RWPE2 (cell line): Measurements from ENCODE around the gene GTF2A1.

ENCODE experiments used
- ATAC-seq: fragments of 200-7000 bp; cut with Tn5 transposase; 3 replicates; pipeline ENCODE4 v1.9.1; 2021; ENCODE audit warnings: low read depth
- DNase-seq: peaks from one replicate; pipeline ENCODE4 v3.0.0-alpha.2; 2020; ENCODE audit warnings: low spot score
- H3K27ac ChIP-seq: fragments of 450-650 bp; 2 replicates; pipeline ENCODE4 v1.5.1; 2017; ENCODE audit warnings: mild to moderate bottlenecking; ENCODE audit not compliant: poor library complexity, severe bottlenecking
- H3K27me3 ChIP-seq: fragments of 250-450 bp; sonication (Bioruptor Pico); 2 replicates; pipeline ENCODE4 v1.5.1; 2021; ENCODE audit warnings: mild to moderate bottlenecking, moderate library complexity; ENCODE audit not compliant: insufficient read depth, poor library complexity, severe bottlenecking
- H3K36me3 ChIP-seq: fragments of 250-450 bp; sonication (Bioruptor Pico); 2 replicates; pipeline ENCODE4 v1.5.1; 2020; ENCODE audit warnings: low read depth, mild to moderate bottlenecking, moderate library complexity
- H3K4me1 ChIP-seq: fragments of 250-450 bp; sonication (Bioruptor Pico); 2 replicates; pipeline ENCODE4 v1.5.1; 2021; ENCODE audit warnings: mild to moderate bottlenecking, moderate library complexity; ENCODE audit not compliant: insufficient read depth, poor library complexity, severe bottlenecking
- H3K4me3 ChIP-seq: fragments of 250-450 bp; sonication (Bioruptor Pico); 2 replicates; pipeline ENCODE4 v1.5.1; 2021; ENCODE audit warnings: mild to moderate bottlenecking, moderate library complexity; ENCODE audit not compliant: severe bottlenecking
- H3K9me3 ChIP-seq: fragments of 250-450 bp; sonication (Bioruptor Pico); 2 replicates; pipeline ENCODE4 v1.5.1; 2021; ENCODE audit warnings: mild to moderate bottlenecking, moderate library complexity; ENCODE audit not compliant: severe bottlenecking
- TF ChIP-seq, protein P1 (sequence below): fragments of 450-650 bp; IDR thresholded peaks from one replicate; pipeline ENCODE4 v1.5.1; 2017; ENCODE audit warnings: mild to moderate bottlenecking, moderate library complexity; ENCODE audit not compliant: poor library complexity, severe bottlenecking

Gene GTF2A1

DNA sequence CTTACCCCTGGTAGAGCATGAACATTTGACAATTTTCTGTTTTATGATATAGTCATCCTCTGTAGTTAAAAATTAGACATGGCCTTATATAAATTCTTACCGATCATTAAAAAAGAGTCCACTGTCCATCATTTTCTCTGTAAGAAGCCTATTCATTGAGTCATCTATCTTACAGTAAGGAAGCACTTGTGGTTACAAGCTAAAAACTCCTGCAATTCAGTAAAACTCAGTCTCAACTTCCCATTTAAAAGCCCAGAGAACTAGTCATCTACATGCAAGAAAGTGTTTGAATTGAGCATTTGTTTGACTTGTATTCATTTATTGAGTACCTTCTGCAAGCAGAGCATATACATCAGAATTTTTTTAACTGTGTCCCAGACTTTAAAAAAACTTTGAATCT, 63.3 kb downstream of the GTF2A1 start:
- DNase-seq = no peak
- no peaks in the 10 kb centered on the region for H3K9me3 ChIP-seq
- no peaks in the 10 kb centered on the region for H3K36me3 ChIP-seq
- no peak overlapping the region for H3K4me3 ChIP-seq
- H3K4me1 ChIP-seq = no peaks in the 10 kb centered on the region
- peaks cover 11% of the 10 kb centered on the region for H3K27me3 ChIP-seq
- no peak for ATAC-seq
- no peak overlapping the region for H3K27ac ChIP-seq
- TF ChIP-seq, protein P1, sequence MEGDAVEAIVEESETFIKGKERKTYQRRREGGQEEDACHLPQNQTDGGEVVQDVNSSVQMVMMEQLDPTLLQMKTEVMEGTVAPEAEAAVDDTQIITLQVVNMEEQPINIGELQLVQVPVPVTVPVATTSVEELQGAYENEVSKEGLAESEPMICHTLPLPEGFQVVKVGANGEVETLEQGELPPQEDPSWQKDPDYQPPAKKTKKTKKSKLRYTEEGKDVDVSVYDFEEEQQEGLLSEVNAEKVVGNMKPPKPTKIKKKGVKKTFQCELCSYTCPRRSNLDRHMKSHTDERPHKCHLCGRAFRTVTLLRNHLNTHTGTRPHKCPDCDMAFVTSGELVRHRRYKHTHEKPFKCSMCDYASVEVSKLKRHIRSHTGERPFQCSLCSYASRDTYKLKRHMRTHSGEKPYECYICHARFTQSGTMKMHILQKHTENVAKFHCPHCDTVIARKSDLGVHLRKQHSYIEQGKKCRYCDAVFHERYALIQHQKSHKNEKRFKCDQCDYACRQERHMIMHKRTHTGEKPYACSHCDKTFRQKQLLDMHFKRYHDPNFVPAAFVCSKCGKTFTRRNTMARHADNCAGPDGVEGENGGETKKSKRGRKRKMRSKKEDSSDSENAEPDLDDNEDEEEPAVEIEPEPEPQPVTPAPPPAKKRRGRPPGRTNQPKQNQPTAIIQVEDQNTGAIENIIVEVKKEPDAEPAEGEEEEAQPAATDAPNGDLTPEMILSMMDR = no peak

GRCh38 chr14:81153187-81153586, 67.6 kb downstream of the GTF2A1 start:
- H3K9me3 ChIP-seq = no peaks in the 10 kb centered on the region
- H3K27ac ChIP-seq = no peak overlapping the region
- TF ChIP-seq, protein P1 = no peak
- no peak overlapping the region for H3K4me3 ChIP-seq
- ATAC-seq = no peak
- H3K36me3 ChIP-seq = no peaks in the 10 kb centered on the region
- no peak for DNase-seq
- H3K4me1 ChIP-seq = no peaks in the 10 kb centered on the region
- H3K27me3 ChIP-seq = peaks cover 15% of the 10 kb centered on the region

DNA sequence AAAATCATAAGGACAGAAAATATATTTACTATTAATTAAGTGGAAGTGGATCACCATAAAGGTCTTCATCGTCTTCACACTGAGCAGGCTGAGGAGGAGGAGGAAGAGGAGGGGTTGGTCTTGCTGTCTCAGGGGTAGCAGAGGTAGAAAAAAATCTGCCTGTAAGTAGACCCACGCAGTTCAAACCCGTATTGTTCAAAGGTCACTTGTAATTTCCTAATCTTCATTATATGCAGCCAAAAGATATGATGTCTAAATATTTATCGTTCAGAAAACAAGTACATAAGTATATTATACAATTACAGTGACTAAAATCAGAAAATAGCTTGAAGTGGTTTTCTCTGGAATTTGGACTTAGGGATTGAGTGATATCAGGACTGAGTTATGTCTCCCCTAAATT, 72.1 kb downstream of the GTF2A1 start:
- TF ChIP-seq, protein P1 = no peak

GRCh38 chr14:81147140-81147897, 73.4 kb downstream of the GTF2A1 start:
- Histone ChIP-seq H3K27ac (no peak overlapping the region), H3K27me3 (peaks cover 4% of the 10 kb centered on the region), H3K4me1 (no peaks in the 10 kb centered on the region), H3K4me3 (no peak overlapping the region), H3K36me3 (no peaks in the 10 kb centered on the region), H3K9me3 (no peaks in the 10 kb centered on the region)
- TF ChIP-seq, protein P1 = no peak
- no peak for ATAC-seq
- DNase-seq = no peak

More for the DNA sequence above, 72.1 kb downstream of the GTF2A1 start:
- no peak for ATAC-seq
- Histone ChIP-seq H3K4me3 (no peak overlapping the region), H3K4me1 (no peaks in the 10 kb centered on the region), H3K27me3 (peaks cover 5% of the 10 kb centered on the region), H3K36me3 (no peaks in the 10 kb centered on the region), H3K9me3 (no peaks in the 10 kb centered on the region), H3K27ac (no peak overlapping the region)
- no peak for DNase-seq
